Measurements from ENCODE around the gene GUCA2A.

- no peak for TF ChIP-seq CTCF (IDR thresholded peaks at IDR 0.05)
- TF ChIP-seq POLR2A (IDR thresholded peaks at IDR 0.05): no peak
Measured at GRCh38 chr1:42206164-42206563, 41.6 kb upstream of the GUCA2A start.
